H9 (cell line): ENCODE data around the gene MSMO1. TPM values are rescaled to one million over a fixed set of nuclear protein-coding genes. Genes with fewer than 3 reads are reported as not detected.

Experiments
- DNase-seq: peaks from one replicate; pipeline ENCODE4 v3.0.0-alpha.2; 2017
- H2AFZ ChIP-seq: one replicate; pipeline ENCODE4 v1.6.1; 2013; ENCODE audit warnings: mild to moderate bottlenecking, low read length, control low read depth, moderate library complexity
- H2AK5ac ChIP-seq: 2 replicates; pipeline ENCODE4 v1.6.1; 2013; ENCODE audit warnings: low read length, control low read depth, mixed read lengths; ENCODE audit not compliant: insufficient read length
- H2BK120ac ChIP-seq: one replicate; pipeline ENCODE4 v1.6.1; 2013; ENCODE audit warnings: low read depth, mild to moderate bottlenecking, low read length, control low read depth, inconsistent platforms; ENCODE audit not compliant: poor library complexity, severe bottlenecking
- H2BK12ac ChIP-seq: 2 replicates; pipeline ENCODE4 v1.6.1; 2013; ENCODE audit warnings: low read length, control low read depth, mixed read lengths, low read depth; ENCODE audit not compliant: insufficient read length
- H2BK15ac ChIP-seq: 2 replicates; pipeline ENCODE4 v1.6.1; 2013; ENCODE audit warnings: low read depth, low read length, control low read depth
- H2BK20ac ChIP-seq: one replicate; pipeline ENCODE4 v1.6.1; 2013; ENCODE audit warnings: low read depth, mild to moderate bottlenecking, low read length, control low read depth, inconsistent platforms; ENCODE audit not compliant: poor library complexity, severe bottlenecking
- H2BK5ac ChIP-seq: 2 replicates; pipeline ENCODE4 v1.6.1; 2013; ENCODE audit warnings: low read length, control low read depth, mixed read lengths; ENCODE audit not compliant: insufficient read length
- H3K14ac ChIP-seq: 2 replicates; pipeline ENCODE4 v1.6.1; 2013; ENCODE audit warnings: low read length, control low read depth; ENCODE audit not compliant: insufficient read depth
- H3K18ac ChIP-seq: 2 replicates; pipeline ENCODE4 v1.6.1; 2013; ENCODE audit warnings: low read depth, mild to moderate bottlenecking, mixed read lengths, low read length, control low read depth; ENCODE audit not compliant: insufficient read length
- H3K23ac ChIP-seq: 2 replicates; pipeline ENCODE4 v1.6.1; 2013; ENCODE audit warnings: low read length, control low read depth, mixed read lengths, low read depth; ENCODE audit not compliant: insufficient read length
- H3K23me2 ChIP-seq: 2 replicates; pipeline ENCODE4 v1.6.1; 2013; ENCODE audit warnings: low read depth, mild to moderate bottlenecking, mixed read lengths, low read length, control low read depth; ENCODE audit not compliant: insufficient read length, poor library complexity, severe bottlenecking
- H3K27ac ChIP-seq: 2 replicates; pipeline ENCODE4 v1.5.1; 2013; ENCODE audit warnings: low read length, control low read depth, mixed read lengths, low read depth; ENCODE audit not compliant: insufficient read length
- H3K27me3 ChIP-seq: 2 replicates; pipeline ENCODE4 v1.6.1; 2013; ENCODE audit warnings: low read length, control low read depth, inconsistent platforms; ENCODE audit not compliant: insufficient read depth
- H3K4ac ChIP-seq: 2 replicates; pipeline ENCODE4 v1.6.1; 2013; ENCODE audit warnings: low read depth, mild to moderate bottlenecking, control low read depth, inconsistent platforms, low read length, moderate library complexity
- H3K4me1 ChIP-seq: 2 replicates; pipeline ENCODE4 v1.6.1; 2013; ENCODE audit warnings: low read length, control low read depth, inconsistent platforms; ENCODE audit not compliant: insufficient read depth
- H3K4me2 ChIP-seq: 2 replicates; pipeline ENCODE4 v1.6.1; 2013; ENCODE audit warnings: low read length, control low read depth, mixed read lengths; ENCODE audit not compliant: insufficient read length, insufficient read depth
- H3K56ac ChIP-seq: 2 replicates; pipeline ENCODE4 v1.6.1; 2013; ENCODE audit warnings: low read depth, mild to moderate bottlenecking, mixed read lengths, low read length, control low read depth; ENCODE audit not compliant: insufficient read length
- H3K79me1 ChIP-seq: 2 replicates; pipeline ENCODE4 v1.6.1; 2013; ENCODE audit warnings: low read depth, mild to moderate bottlenecking, moderate library complexity, low read length, control low read depth, inconsistent platforms; ENCODE audit not compliant: insufficient read depth, poor library complexity, severe bottlenecking
- H3K79me2 ChIP-seq: 2 replicates; pipeline ENCODE4 v1.6.1; 2013; ENCODE audit warnings: low read length, control low read depth, inconsistent platforms; ENCODE audit not compliant: insufficient read depth
- H3K9ac ChIP-seq: 2 replicates; pipeline ENCODE4 v1.6.1; 2013; ENCODE audit warnings: low read length, control low read depth, mixed read lengths; ENCODE audit not compliant: insufficient read length; ENCODE audit errors: extremely low read depth
- H3K9me3 ChIP-seq: one replicate; pipeline ENCODE4 v1.6.1; 2013; ENCODE audit warnings: low read depth, low read length, inconsistent platforms; ENCODE audit not compliant: control insufficient read depth
- H3T11ph ChIP-seq: one replicate; pipeline ENCODE4 v1.6.1; 2013; ENCODE audit warnings: mild to moderate bottlenecking, low read length, control low read depth, inconsistent platforms
- H4K20me1 ChIP-seq: one replicate; pipeline ENCODE4 v1.6.1; 2013; ENCODE audit not compliant: control insufficient read depth, insufficient read length, insufficient read depth
- H4K5ac ChIP-seq: 2 replicates; pipeline ENCODE4 v1.6.1; 2013; ENCODE audit warnings: low read depth, mild to moderate bottlenecking, mixed read lengths, low read length, control low read depth; ENCODE audit not compliant: insufficient read length
- H4K8ac ChIP-seq: replicated peaks from 2 replicates; pipeline ENCODE4 v1.6.1; 2013; ENCODE audit warnings: low read length, control low read depth, mixed read lengths, low read depth; ENCODE audit not compliant: insufficient read length
- H4K91ac ChIP-seq: 2 replicates; pipeline ENCODE4 v1.6.1; 2013; ENCODE audit warnings: low read depth, mild to moderate bottlenecking, moderate library complexity, mixed read lengths, low read length, control low read depth; ENCODE audit not compliant: insufficient read length
- H3K27ac Mint-ChIP-seq, 3 experiments: 2 replicates in 2 of 3; 3 replicates in 1 of 3; pipeline ENCODE4 v1.8.0; 2020 to 2021; ENCODE audit warnings: mixed read lengths in 3 of 3, mild to moderate bottlenecking in 1 of 3, moderate library complexity in 1 of 3
- H3K27me3 Mint-ChIP-seq: 2 replicates; pipeline ENCODE4 v1.8.0; 2021; ENCODE audit warnings: low read depth, mild to moderate bottlenecking, moderate library complexity, mixed read lengths
- H3K36me3 Mint-ChIP-seq, 3 experiments: 2 replicates in 2 of 3; 3 replicates in 1 of 3; pipeline ENCODE4 v1.8.0; 2020 to 2021; ENCODE audit warnings: low read depth in 3 of 3, mixed read lengths in 3 of 3; ENCODE audit not compliant: insufficient read depth in 1 of 3
- H3K4me1 Mint-ChIP-seq, 2 experiments: 2 replicates each; pipeline ENCODE4 v1.8.0; 2020; ENCODE audit warnings: mixed read lengths in 2 of 2
- H3K4me3 Mint-ChIP-seq, 2 experiments: 2 replicates in 1 of 2; 3 replicates in 1 of 2; pipeline ENCODE4 v1.8.0; 2020 to 2021; ENCODE audit warnings: mild to moderate bottlenecking in 2 of 2, mixed read lengths in 2 of 2, moderate library complexity in 1 of 2
- H3K9me3 Mint-ChIP-seq, 2 experiments: 2 replicates in 1 of 2; 3 replicates in 1 of 2; pipeline ENCODE4 v1.8.0; 2020; ENCODE audit warnings: mild to moderate bottlenecking in 2 of 2, mixed read lengths in 2 of 2, moderate library complexity in 1 of 2
- WGBS: extraction: QIAGEN DNeasy Blood & Tissue Kit; methylation state at CpG from one replicate; pipeline ENCODE4 v1.1.7; 2013; ENCODE audit warnings: missing lambda C conversion rate, low lambda C conversion rate, mixed read lengths; ENCODE audit not compliant: insufficient read length; ENCODE audit errors: extremely low coverage; 5-methylcytosine and 5-hydroxymethylcytosine counted together
- total RNA-seq: library from RNA; stranded (reverse); gene quantifications from 2 replicates; pipeline ENCODE4 v1.2.1, GENCODE V29; 2021
- TF ChIP-seq, protein P1 (sequence below): fragments of 200-600 bp; sonication (generic); conservative IDR thresholded peaks from 3 replicates; pipeline ENCODE4 v1.8.0; 2021; ENCODE audit warnings: antibody characterized with exemption, mild to moderate bottlenecking

MSMO1 gene
- total RNA-seq, 1 experiment from 2014 or later, result 79.3 TPM

- Mint-ChIP-seq H3K27me3 (peaks cover 32% of the 10 kb centered on the region), H3K9me3 (no peaks in the 10 kb centered on the region), H3K27ac (no peak overlapping the region), H3K36me3 (no peaks in the 10 kb centered on the region), H3K4me1 (peaks cover 24 to 25% of the 10 kb centered on the region in 2 experiments), H3K4me3 (no peak overlapping the region)
- DNase-seq, result no peak
- H3K23ac ChIP-seq, result no peak overlapping the region
- H3K56ac ChIP-seq, result no peak overlapping the region
- no peak overlapping the region for H3T11ph ChIP-seq
- H4K8ac ChIP-seq, result no peak overlapping the region
- no peak overlapping the region for H3K14ac ChIP-seq
- H2BK20ac ChIP-seq, result no peak overlapping the region
- WGBS, result no CpG with 5 or more reads among the region's 1 CpG
- no peak overlapping the region for H3K4me2 ChIP-seq
- H3K4ac ChIP-seq, result no peak overlapping the region
- no peak overlapping the region for H3K27ac ChIP-seq
- H4K91ac ChIP-seq, result no peak overlapping the region
- H3K9ac ChIP-seq, result no peak overlapping the region
- H2BK15ac ChIP-seq, result no peak overlapping the region
- no peak overlapping the region for H2BK120ac ChIP-seq
- H4K20me1 ChIP-seq, result no peaks in the 10 kb centered on the region
- H2BK12ac ChIP-seq, result no peak overlapping the region
- H3K79me2 ChIP-seq, result no peaks in the 10 kb centered on the region
- H3K79me1 ChIP-seq, result no peaks in the 10 kb centered on the region
- H3K18ac ChIP-seq, result no peak overlapping the region
- H3K23me2 ChIP-seq, result peaks cover 10% of the 10 kb centered on the region
- H3K9me3 ChIP-seq, result no peaks in the 10 kb centered on the region
- H3K4me1 ChIP-seq, result no peaks in the 10 kb centered on the region; the same call in 1 of the 2 replicates
- peaks cover 4% of the 10 kb centered on the region; the same call in 1 of the 2 replicates for H3K27me3 ChIP-seq
- H2AK5ac ChIP-seq, result no peak overlapping the region
- no peak overlapping the region for H2BK5ac ChIP-seq
- no peak overlapping the region for H4K5ac ChIP-seq
- TF ChIP-seq, protein P1, sequence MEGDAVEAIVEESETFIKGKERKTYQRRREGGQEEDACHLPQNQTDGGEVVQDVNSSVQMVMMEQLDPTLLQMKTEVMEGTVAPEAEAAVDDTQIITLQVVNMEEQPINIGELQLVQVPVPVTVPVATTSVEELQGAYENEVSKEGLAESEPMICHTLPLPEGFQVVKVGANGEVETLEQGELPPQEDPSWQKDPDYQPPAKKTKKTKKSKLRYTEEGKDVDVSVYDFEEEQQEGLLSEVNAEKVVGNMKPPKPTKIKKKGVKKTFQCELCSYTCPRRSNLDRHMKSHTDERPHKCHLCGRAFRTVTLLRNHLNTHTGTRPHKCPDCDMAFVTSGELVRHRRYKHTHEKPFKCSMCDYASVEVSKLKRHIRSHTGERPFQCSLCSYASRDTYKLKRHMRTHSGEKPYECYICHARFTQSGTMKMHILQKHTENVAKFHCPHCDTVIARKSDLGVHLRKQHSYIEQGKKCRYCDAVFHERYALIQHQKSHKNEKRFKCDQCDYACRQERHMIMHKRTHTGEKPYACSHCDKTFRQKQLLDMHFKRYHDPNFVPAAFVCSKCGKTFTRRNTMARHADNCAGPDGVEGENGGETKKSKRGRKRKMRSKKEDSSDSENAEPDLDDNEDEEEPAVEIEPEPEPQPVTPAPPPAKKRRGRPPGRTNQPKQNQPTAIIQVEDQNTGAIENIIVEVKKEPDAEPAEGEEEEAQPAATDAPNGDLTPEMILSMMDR, result no peak
- H2AFZ ChIP-seq, result no peak overlapping the region
These were observed 55.2 kb downstream of the MSMO1 start for GRCh38 chr4:165382640-165383039.
